HG02981 (cell line): ENCODE measurements around the gene TBC1D23.
"Not testable (repeated sequence)": the region's sequence is repeated elsewhere in the genome, so short reads cannot be mapped to it uniquely, and the experiment has no call there.

Experiments
- ATAC-seq: cut with Tn5 transposase; IDR thresholded peaks from one replicate; pipeline ENCODE4 v1.9.1; 2021; ENCODE audit warnings: mild to moderate bottlenecking, moderate library complexity; ENCODE audit not compliant: unreplicated experiment

The TBC1D23 gene

GRCh38 chr3:100254168-100254777 lies 6.5 kb upstream of the TBC1D23 start:
- no peak for ATAC-seq

DNA sequence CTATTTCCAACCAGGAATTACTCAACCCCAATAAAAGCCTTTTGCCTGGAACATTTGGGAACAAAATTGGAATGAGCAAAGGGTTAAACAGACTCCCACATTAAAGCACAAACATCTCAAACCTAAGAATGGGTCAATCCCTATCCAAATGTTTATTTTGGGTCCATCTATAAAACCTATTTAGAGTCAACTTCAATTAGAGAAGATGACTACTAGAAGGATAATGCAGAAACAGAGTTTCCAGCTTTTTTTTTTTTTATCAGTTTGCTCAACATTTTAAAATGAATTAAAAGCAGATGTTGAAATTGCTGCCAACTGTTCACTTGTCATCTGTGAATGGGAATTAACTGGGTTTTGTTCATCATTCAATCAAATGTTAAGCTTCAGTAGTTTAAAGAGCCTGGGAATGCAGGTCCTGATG lies 4.1 kb upstream of the TBC1D23 start:
- ATAC-seq = no peak

DNA sequence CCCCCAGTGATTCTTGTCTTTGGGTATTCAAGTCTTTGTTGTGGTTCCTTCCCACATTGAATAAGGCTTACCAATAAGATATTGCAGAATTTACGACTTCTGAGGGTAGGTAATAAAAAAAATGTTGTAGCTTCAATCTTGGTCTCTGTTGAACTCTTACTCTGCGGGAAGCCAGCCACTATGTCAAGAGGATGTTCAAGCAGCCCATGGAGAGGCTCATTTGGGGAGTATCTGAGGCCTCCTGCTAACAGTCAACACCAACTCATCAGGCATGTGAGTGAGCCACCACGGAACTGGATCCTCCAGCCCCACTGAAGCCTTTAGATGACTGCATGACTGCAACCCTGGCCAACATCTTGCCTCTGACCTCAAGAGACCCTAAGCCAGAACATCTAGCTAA lies 3.2 kb upstream of the TBC1D23 start:
- ATAC-seq = no peak

DNA sequence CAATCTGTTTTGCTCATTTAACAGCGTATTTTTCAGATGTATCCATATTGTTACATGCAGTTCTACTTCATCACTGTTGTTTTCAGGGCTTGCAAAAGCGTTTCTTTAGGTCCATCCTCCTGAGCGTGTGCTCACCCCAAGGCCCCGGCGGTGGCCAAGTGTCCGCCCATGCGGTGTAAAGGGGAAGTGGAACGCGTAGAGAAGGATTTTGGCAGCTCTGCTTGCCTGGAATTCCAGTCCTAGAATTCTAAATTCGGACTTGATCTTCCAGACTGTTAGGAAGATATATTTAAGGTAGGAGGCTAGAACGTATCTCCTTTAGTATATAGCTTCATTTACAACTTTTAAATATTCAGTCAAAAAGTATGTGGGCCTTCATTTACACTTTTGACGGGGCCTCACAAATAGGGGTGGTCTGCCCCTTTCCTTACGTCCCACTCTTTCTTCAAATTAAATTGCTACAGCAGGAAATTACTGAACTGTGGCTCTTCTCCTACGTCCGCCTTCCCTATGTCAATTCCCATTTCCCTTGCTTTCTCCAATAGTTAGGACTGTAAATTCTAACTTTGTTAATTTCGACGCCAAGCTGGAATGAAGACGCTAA lies 609 bp upstream of the TBC1D23 start:
- ATAC-seq = no peak

DNA sequence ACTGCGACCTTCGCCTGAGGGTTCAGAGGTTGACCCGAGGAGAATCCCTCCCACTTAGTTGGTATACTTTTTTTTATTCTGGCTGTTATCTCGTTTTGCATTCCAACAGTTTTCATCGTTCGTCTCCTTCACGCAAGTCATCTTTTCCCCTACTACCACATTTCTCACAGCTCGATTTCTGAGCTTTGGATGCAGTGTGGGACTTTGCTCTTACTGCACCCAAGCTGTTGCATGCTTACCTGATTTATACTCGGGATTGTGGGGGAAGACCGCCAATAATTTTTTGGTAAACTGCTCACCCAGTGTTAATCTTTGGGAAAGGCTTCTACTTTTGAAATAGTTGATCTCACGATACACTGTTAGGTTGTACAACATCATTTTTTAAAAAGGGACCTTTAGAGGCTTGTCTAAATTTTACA lies 702 bp downstream of the TBC1D23 start:
- ATAC-seq = no peak

GRCh38 chr3:100262925-100263324 lies 2.1 kb downstream of the TBC1D23 start:
- not testable (repeated sequence) for ATAC-seq

GRCh38 chr3:100263583-100263982 lies 2.8 kb downstream of the TBC1D23 start:
- no peak for ATAC-seq

GRCh38 chr3:100264242-100264641 lies 3.5 kb downstream of the TBC1D23 start:
- no peak for ATAC-seq

DNA sequence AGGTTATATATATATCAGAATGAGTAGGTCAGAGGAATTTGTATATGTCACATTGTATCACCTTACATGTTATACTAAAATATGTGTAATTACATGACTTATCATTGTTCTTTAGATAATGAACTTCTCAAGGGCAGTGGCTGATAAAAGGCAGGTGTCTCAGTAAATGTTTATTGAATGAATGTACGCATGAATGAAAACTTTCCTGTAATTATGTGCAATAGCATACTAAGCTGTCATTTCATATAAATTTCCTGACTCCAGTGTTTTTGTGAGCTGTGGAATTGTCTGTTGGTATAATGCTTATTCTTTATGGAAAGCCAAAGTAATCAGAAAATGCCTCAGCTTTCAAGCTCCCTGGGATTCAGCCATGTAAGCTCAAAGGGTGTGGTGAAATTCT lies 4.2 kb downstream of the TBC1D23 start:
- ATAC-seq = no peak

GRCh38 chr3:100266531-100266930 lies 5.7 kb downstream of the TBC1D23 start:
- ATAC-seq = no peak

- no peak for ATAC-seq
Observed at GRCh38 chr3:100268156-100268555, 7.4 kb downstream of the TBC1D23 start.

- ATAC-seq = no peak
Observed at GRCh38 chr3:100269001-100269400, 8.2 kb downstream of the TBC1D23 start.

DNA sequence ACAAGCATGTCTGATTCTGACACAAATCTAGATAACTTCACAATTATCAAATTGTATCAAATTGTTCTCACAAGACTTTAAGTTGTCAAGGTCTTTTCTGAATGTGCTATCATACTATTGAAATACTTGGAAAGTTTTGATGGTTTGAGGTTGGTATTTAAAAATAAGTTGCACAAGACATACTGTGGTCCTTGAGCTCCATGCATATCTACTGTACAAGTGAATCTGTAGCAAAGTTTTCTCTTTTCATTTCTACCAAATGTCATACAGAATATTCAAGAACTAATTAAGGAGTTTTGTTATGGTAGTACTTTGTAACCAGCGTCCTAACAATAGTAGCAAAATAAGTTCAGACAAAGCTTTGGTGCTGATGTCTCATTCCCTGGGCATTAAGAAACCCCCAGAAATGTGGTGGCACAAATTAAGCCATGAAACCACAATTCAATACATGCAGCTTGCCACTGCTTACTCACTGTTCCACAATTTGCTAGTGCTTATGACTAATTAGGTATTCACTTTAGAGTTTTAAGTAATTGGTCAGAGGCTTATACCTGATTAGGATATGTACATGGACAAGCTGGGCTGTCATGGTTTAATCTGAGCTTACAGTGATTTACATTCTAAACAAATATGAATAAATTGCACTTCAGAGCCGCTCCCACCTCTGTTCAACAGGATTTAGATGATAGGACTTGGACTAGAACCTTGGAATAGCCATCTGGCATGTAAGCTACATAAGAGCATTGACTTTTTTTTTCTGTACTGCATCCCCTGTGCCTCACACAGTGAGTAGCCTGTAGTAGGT lies 8.8 kb downstream of the TBC1D23 start:
- no peak for ATAC-seq

- ATAC-seq = no peak
Observed at GRCh38 chr3:100270215-100270583, 9.4 kb downstream of the TBC1D23 start.

- ATAC-seq = no peak
Observed at GRCh38 chr3:100271522-100271921, 10.7 kb downstream of the TBC1D23 start.

DNA sequence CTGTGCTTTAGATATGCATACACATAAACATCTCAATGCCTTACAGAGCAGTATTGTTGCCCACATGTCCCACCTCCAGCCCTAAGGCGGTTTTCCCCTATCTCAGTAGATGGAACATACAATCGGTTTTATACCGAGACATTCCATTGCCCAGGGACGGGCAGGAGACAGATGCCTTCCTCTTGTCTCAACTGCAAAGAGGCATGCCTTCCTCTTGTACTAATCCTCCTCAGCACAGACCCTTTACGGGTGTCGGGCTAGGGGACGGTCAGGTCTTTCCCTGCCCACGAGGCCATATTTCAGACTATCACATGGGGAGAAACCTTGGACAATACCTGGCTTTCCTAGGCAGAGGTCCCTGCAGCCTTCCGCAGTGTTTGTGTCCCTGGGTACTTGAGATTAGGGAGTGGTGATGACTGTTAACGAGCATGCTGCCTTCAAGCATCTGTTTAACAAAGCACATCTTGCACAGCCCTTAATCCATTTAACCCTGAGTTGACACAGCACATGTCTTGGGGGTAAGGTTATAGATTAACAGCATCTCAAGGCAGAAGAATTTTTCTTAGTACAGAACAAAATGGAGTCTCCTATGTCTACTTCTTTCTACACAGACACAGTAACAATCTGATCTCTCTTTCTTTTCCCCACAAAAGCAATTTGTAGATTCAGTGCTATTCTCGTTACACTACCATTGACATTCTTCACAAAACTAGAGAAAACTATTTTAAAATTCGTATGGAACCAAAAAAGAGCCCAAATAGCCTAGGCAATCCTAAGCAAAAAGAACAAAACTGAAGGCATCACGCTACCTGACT lies 12.2 kb downstream of the TBC1D23 start:
- ATAC-seq = not testable (repeated sequence)

DNA sequence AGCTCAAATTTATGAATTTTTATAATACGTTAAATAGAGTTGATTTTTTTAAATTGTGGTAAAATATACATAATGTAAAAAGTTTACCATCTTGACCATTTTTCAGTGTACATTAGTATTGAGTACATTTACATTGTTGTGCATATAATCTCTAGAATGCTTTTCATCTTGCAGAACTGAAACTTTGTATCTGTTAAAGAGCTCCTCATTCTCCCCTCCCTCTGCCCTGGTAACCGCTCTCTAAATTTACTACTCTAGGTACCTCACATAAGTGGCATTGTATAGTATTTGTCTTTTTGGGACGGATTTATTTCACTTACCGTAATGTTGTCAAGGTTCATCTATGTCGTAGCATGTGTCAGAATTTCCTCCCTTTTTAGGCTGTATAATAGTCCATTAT lies 13.6 kb downstream of the TBC1D23 start:
- no peak for ATAC-seq

GRCh38 chr3:100277255-100277800 lies 16.5 kb downstream of the TBC1D23 start:
- ATAC-seq = no peak

DNA sequence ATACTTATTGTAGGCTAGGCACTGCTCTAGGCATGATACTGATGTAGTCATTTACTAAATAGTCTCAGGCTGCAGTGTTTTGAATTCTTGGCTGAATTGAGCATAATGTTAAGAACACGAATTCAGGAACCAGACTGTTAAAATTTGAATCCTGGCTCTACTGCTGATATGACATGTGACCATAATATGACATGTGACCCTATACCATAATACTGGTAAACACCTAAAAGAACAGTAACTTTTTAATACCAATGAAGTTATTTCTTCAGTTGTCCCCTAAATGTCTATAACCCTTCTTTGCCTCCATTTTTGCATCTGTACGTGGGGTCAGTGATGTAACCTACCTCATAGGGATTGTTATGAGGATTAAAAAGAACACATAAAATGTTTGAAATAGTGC lies 18.1 kb downstream of the TBC1D23 start:
- ATAC-seq = no peak

DNA sequence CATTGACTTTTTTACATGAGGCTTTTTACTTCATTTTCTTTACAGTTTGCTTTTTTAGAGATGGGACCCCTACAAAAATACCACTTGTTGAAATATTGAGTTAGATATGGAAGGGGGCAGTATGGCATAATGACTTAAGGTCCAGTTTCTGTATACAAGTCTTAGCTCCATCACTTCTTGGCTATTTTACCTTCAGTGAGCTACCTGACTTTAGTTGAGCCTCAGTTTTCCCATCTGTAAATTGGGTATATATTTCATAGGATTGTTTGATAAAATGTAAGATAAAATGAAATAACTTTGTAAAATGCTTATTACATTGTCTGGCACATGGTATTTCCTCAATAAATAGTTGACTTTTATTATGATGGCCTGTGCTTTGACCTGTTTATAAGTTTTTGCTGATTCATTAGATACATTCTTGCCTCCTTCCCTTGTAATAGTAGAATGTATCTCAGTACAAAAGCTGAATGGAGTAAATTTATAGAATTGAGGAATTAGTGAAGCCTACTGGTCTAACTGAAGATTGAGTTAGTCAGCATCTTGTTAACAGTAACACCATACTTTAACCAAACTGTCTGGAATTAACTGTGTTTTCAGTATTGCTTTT lies 27.6 kb downstream of the TBC1D23 start:
- no peak for ATAC-seq

- no peak for ATAC-seq
Observed at GRCh38 chr3:100289339-100289738, 28.5 kb downstream of the TBC1D23 start.
